Caco-2 (cell line): ENCODE measurements around the gene TWF2. TPM values are rescaled to one million over a fixed set of nuclear protein-coding genes. Genes with fewer than 3 reads are reported as not detected.

Experiments used
- BruUV-seq: library from RNA; stranded (reverse); fragments of 400-500 nt; replicated peaks from 2 replicates; lab custom pipeline; 2021; lab: Mats Ljungman, UMichigan
- CTCF ChIA-PET: fragments of 300-600 bp; sonication (Branson Sonifier 250); formaldehyde crosslinking; loops from one replicate; lab custom pipeline; 2022; ENCODE audit warnings: antibody characterized with exemption; lab: Charles Lee
- POLR2A ChIA-PET: fragments of 300-600 bp; sonication (Branson Sonifier 250); formaldehyde crosslinking; loops from one replicate; lab custom pipeline; 2022; ENCODE audit warnings: antibody characterized with exemption; lab: Charles Lee
- DNase-seq, 2 experiments: peaks; one replicate each; pipeline versions ENCODE4 v3.0.0 to v3.0.0-alpha.2; 2020 to 2022
- H3K27me3 ChIP-seq: replicated peaks from 2 replicates; pipeline ENCODE4 v1.6.0; 2011; ENCODE audit warnings: low read length; ENCODE audit not compliant: control insufficient read depth, insufficient read depth
- H3K36me3 ChIP-seq: 2 replicates; pipeline ENCODE4 v1.5.1; 2011; ENCODE audit warnings: low read length; ENCODE audit not compliant: control insufficient read depth, insufficient read depth
- H3K4me1 ChIP-seq: fragments of 250-450 bp; sonication (Bioruptor Pico); 2 replicates; pipeline ENCODE4 v1.5.1; 2020; ENCODE audit warnings: mild to moderate bottlenecking
- H3K4me3 ChIP-seq: 2 replicates; pipeline ENCODE4 v1.5.1; 2011; ENCODE audit warnings: low read depth, mild to moderate bottlenecking, control low read depth, low read length
- H3K9me3 ChIP-seq: fragments of 250-450 bp; sonication (Bioruptor Pico); 2 replicates; pipeline ENCODE4 v1.5.1; 2020; ENCODE audit warnings: mild to moderate bottlenecking, moderate library complexity
- H3K27ac Mint-ChIP-seq: one replicate; pipeline ENCODE4 v1.8.0; 2022; ENCODE audit warnings: mixed read lengths; ENCODE audit not compliant: unreplicated experiment
- H3K27me3 Mint-ChIP-seq: one replicate; pipeline ENCODE4 v1.8.0; 2022; ENCODE audit warnings: mixed read lengths; ENCODE audit not compliant: insufficient read depth, unreplicated experiment
- H3K36me3 Mint-ChIP-seq: one replicate; pipeline ENCODE4 v1.8.0; 2022; ENCODE audit warnings: mild to moderate bottlenecking, mixed read lengths; ENCODE audit not compliant: insufficient read depth, unreplicated experiment
- H3K4me1 Mint-ChIP-seq: one replicate; pipeline ENCODE4 v1.8.0; 2022; ENCODE audit warnings: low read depth, mixed read lengths; ENCODE audit not compliant: unreplicated experiment
- H3K4me3 Mint-ChIP-seq: one replicate; pipeline ENCODE4 v1.8.0; 2022; ENCODE audit warnings: mild to moderate bottlenecking, moderate library complexity, mixed read lengths; ENCODE audit not compliant: unreplicated experiment
- H3K9me3 Mint-ChIP-seq: one replicate; pipeline ENCODE4 v1.8.0; 2022; ENCODE audit warnings: mixed read lengths; ENCODE audit not compliant: unreplicated experiment
- CTCF ChIP-seq, 2 experiments: fragments of 200-600 bp in 1 of 2; IDR thresholded peaks; 1 replicate in 1 of 2; 2 replicates in 1 of 2; pipeline versions ENCODE4 v1.5.1 to v1.8.0; 2011 to 2022; ENCODE audit warnings: antibody characterized with exemption in 1 of 2, control low read depth in 1 of 2, inconsistent platforms in 1 of 2, low read depth in 1 of 2, low read length in 1 of 2, mild to moderate bottlenecking in 1 of 2, moderate library complexity in 1 of 2; ENCODE audit not compliant: insufficient read depth in 1 of 2, severe bottlenecking in 1 of 2, unreplicated experiment in 1 of 2
- intact Hi-C: fragments of 100-400 bp; cut with micrococcal nuclease; formaldehyde crosslinking; loops from one replicate; pipeline ENCODE4 v1.10.0; 2022; ENCODE audit not compliant: unreplicated experiment
- total RNA-seq: library from RNA; stranded (reverse); gene quantifications from 2 replicates; pipeline ENCODE4 v1.2.3, GENCODE V29; 2022

TWF2 gene
- total RNA-seq, 1 experiment from 2014 or later: 29.9 TPM

- Histone ChIP-seq H3K36me3 (peaks cover 3% of the 10 kb centered on the region; the same call in 1 of the 2 replicates), H3K9me3 (no peaks in the 10 kb centered on the region), H3K27me3 (no peaks in the 10 kb centered on the region), H3K4me1 (peaks cover 11% of the 10 kb centered on the region; the same call in 1 of the 2 replicates), H3K4me3 (no peak overlapping the region)
- intact Hi-C loops: loop anchor here (1.0 kb wide), 1 partner anchor 151 kb away; no protein-coding TSS in a partner anchor
- TF ChIP-seq CTCF (IDR thresholded peaks at IDR 0.05; ENCODE audit: insufficient read depth in 1 of 2, low read depth in 1 of 2, low read length in 1 of 2, severe bottlenecking in 1 of 2, unreplicated experiment in 1 of 2): no peak
- Mint-ChIP-seq H3K4me3 (no peak overlapping the region), H3K27ac (no peak overlapping the region), H3K27me3 (no peaks in the 10 kb centered on the region), H3K9me3 (no peaks in the 10 kb centered on the region), H3K4me1 (no peaks in the 10 kb centered on the region), H3K36me3 (peaks cover 16% of the 10 kb centered on the region)
- no peak for DNase-seq
- no TSS peak for BruUV-seq
- ChIA-PET POLR2A (no interaction called here), CTCF (interaction anchor here (0.9 to 3.4 kb wide), 4 partner anchors 13 to 150 kb away, joined by 3 to 20 read pairs (median 3); no protein-coding TSS in a partner anchor)
Observed at GRCh38 chr3:52233968-52234367, 5.0 kb downstream of the TWF2 start.

GRCh38 chr3:52233108-52233591 is 5.8 kb downstream of the TWF2 start:
- BruUV-seq: no TSS peak
- no peaks in the 10 kb centered on the region for H3K9me3 Mint-ChIP-seq

More at GRCh38 chr3:52233108-52233591, 5.8 kb downstream of the TWF2 start:
- Histone ChIP-seq H3K4me3 (no peak overlapping the region), H3K4me1 (peaks cover 10% of the 10 kb centered on the region; the same call in 1 of the 2 replicates), H3K27me3 (no peaks in the 10 kb centered on the region), H3K9me3 (no peaks in the 10 kb centered on the region), H3K36me3 (peaks cover 3% of the 10 kb centered on the region; the same call in 1 of the 2 replicates)
- no peaks in the 10 kb centered on the region for H3K4me1 Mint-ChIP-seq
- peaks cover 16% of the 10 kb centered on the region for H3K36me3 Mint-ChIP-seq
- POLR2A ChIA-PET: interaction anchor here (0.8 kb wide), 1 partner anchor 46 kb away, joined by 3 read pairs; the partner anchor contains the start of gene WDR82
- TF ChIP-seq CTCF (IDR thresholded peaks at IDR 0.05; ENCODE audit: insufficient read depth in 1 of 2, low read depth in 1 of 2, low read length in 1 of 2, severe bottlenecking in 1 of 2, unreplicated experiment in 1 of 2): no peak
- H3K27me3 Mint-ChIP-seq: no peaks in the 10 kb centered on the region
- CTCF ChIA-PET: interaction anchor here (2.6 kb wide), 1 partner anchor 107 kb away, joined by 11 read pairs; no protein-coding TSS in a partner anchor
- H3K27ac Mint-ChIP-seq: no peak overlapping the region
- intact Hi-C loops: loop anchor here (1.0 kb wide), 1 partner anchor 152 kb away; no protein-coding TSS in a partner anchor
- no peak overlapping the region for H3K4me3 Mint-ChIP-seq
- DNase-seq: no peak
